HEK293 (cell line): ENCODE measurements around the gene C2orf80.

Source experiments
- CTCF ChIP-seq: fragments of 450-650 bp; formaldehyde crosslinking; IDR thresholded peaks from 2 replicates; pipeline ENCODE4 v1.5.1; 2016; ENCODE audit warnings: missing biosample characterization, missing genetic modification characterization
- REST ChIP-seq: fragments of 450-650 bp; formaldehyde crosslinking; IDR thresholded peaks from 2 replicates; pipeline ENCODE4 v1.5.1; 2016; ENCODE audit warnings: missing biosample characterization, missing genetic modification characterization
- ZFP41 ChIP-seq: fragments of 450-650 bp; formaldehyde crosslinking; IDR thresholded peaks from 2 replicates; pipeline ENCODE4 v1.5.1; 2016; ENCODE audit warnings: missing biosample characterization, missing genetic modification characterization, borderline replicate concordance

GRCh38 chr2:208208335-208209085 is 18.7 kb upstream of the C2orf80 start:
- TF ChIP-seq REST (tag by site-specific recombination), result no peak
- no peak for TF ChIP-seq ZFP41
- TF ChIP-seq CTCF (tag by site-specific recombination), result no peak
